Amygdala (tissue), 56 donors: Measurements from ENCODE around the gene SGMS2.

ENCODE experiments used
- DNase-seq, 56 donors: peaks; one replicate each; lab custom pipeline; 2025; lab: John Stamatoyannopoulos, UW

SGMS2 gene

DNA sequence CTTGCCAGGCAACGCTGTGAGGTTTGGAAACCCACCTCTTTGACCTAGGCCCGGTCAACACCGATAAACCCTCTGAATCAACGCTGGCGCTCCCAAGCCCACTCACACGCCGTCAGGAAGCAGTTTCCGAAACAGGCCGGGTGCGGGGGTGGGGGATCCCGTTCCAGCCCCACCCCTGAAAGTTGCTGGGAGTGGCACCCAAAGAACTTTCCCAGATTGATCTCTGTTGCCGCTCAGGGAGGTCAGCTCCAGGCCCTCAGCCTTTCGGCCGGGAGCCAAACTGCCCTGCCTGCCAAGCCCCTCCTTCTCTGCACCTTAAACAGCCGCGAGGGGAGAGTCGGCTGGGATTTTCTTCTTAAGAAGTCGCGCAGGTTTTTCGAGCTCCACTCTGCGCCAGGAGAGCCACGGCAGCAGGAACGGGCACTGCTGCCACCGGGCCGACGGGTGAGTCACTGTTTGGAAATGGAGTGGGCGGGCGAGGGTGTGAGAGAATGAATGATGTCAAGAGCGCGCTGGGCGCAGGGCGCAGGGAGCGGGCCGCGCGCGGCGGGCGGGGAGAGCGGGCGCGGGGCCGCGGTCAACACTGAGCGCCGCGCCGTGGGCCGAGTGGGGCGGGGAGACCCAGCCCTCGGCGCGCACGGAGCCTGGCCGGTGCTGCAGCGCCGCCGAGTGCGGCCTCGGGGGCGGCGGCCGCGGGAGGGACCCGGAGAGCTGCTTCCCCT, at the start of gene SGMS2:
Gene SGMS2, plus strand, starts transcription at position 583 of the 722 bp plus-strand sequence. CDS start 70,622 bp downstream, outside the sequence.
- DNase-seq: peak in 49 of 56 donors; percentile 2 to 75 (median 47)

DNA sequence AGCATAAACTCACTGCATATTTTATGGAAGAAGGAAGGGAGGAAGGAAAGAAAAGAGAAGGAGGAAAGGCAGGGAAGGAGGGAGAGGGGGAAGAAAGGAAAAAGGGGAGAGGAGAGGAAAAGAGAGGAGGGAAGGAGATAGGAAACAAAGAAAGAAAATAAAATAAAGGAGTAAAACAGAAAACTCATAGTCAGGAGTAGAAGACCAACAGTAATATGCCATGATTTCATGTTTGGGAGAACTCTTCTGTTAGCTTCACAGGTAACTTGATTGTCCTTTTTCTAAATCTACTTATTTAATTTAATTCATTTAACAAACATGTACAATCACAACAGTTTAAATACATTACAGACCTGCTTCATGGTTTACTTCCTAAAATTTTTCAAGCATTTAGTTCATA, 46.8 kb upstream of the SGMS2 start:
- no peak for DNase-seq

DNA sequence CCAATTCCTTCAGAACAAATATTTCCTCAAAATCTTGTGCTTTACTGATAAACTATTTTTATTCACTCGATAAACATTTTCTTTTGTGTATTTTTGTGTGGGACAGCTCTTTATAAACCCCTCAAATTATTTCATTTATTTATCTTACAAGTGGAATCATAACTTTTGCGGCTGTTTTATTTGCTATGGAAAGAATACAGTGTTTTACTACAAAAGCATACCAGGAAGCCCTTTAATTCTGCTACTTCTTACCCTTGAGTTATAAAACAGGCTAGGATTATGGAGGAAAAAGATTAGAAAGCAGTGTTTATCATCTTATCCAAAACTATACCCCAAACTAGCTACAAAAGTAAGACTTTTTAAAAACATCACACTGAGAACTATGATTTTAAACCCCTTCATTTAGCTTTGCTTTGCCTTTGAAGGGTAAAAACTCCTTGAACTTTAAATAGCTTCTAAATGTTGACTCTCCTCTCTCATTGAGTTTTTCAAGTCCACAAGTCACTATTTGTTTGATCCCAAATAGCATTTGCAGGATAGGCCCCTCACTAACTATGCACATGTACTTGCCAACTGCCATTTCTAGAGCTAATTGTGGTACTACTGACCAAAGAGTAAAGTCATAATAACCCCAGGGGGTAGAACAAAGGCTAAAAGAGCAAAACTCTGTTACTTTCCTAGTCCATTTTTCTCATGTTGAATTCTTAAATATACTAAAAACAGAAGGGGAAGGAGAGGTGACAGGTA, 45.8 kb upstream of the SGMS2 start:
- no peak for DNase-seq

DNA sequence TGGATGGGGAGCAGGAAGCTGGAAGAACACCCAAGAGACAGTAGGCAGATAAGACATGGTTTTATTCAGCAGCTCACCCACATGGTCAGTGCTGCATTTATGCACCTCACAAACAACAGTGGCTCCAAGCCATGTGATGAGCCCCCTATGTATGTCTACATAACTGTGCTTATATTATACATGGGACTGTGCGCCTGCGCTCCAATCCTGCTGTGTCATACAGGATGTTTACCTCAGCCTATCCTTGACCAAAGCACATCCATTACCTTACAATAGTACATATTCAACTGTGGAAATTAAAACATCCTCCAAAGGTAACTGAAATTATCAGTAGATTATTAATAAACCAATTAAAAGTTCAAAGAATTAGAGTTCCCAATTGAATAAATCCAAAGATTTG, 44.1 kb upstream of the SGMS2 start:
- no peak for DNase-seq

DNA sequence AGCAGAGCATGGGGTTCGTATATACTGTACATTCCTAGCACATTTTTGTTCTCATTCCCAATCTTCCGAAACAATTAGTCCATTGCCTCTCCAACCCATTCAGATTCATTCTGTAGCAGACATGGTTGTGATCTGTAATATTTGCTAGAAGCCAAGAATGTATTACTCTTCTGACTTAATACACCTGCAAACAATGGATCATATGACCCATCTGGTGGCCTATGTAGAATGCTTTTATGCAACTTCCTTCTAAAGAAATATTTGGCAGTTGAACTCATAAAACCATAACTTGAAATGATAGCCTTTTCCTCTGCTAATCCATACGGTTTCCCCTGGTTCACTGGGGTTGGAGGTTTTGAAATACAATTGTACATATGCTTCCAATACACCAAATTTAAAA, 32.8 kb upstream of the SGMS2 start:
- DNase-seq: no peak

DNA sequence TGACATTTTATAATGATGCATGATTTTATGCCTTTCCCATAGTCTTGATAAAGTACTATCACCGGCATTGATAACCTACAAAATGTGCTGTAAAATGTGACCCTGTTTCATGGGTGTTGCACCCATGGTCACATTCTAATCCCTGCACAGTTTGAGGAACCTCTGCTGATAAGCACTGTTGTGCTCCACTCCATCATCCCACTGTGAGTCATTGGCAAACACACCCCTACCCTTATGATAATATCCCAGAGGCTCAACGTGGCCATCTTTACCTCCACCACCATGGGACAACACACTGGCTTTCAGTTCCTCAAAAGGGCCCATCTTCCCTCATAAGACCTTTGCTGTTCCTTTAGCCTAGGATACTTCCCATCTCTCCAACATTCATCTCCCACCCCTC, 32.0 kb upstream of the SGMS2 start:
- DNase-seq: no peak

DNA sequence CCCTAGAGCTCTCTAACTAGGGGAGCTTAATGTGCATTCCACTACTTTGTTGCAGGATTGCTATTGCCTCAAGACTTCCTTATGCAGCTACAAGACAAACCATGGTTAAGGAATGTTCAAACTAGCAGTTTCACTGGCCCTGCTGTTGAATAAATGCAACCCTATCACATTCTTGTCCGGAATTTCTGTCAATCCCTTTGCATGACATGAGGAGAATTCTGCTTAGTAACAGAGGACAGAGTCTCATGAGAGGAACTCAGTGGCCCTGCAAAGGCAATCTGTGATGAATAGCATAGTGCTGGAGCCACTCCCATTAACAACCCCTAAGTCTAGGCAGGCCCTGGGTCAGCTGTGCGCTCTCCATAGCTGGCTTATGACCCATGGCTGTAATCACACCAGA, 30.7 kb upstream of the SGMS2 start:
- no peak for DNase-seq

DNA sequence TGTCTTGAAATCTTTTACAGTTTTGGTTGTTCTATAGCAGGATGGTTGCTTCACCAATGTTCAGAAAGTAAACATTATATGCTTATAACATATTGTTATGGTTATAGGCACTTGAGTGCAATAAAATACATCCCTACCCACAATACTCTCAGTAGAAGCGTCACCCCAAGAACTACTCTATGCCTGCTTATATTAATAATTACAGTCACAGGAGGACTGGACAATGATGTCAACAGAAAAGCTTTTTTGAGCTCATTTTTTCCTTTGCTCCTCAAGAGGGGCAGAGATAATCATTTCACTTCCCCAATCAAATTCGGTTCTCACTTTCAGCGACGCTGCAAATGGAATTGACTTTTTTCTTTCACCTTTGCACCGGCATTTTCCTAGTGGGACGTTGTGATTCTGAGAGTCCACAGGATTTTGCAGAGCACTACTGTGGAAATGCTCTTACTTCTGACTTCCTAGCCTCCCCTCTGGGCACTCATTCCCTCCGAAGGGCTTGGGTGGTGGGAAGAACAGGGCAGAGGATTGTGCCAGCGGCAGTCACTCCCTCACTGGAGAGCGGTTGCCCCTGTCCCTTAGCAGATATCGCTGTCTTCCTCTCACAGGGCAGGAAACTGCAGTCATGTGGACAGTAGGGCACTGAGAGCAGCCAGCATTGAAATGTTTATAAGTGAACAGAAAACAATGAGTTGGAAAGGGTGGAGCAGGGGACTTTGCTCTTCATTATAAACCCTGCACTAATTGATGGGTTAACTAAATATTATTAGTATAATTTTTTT, 24.9 kb upstream of the SGMS2 start:
- peak in 1 of 56 donors; percentile 7 for DNase-seq

DNA sequence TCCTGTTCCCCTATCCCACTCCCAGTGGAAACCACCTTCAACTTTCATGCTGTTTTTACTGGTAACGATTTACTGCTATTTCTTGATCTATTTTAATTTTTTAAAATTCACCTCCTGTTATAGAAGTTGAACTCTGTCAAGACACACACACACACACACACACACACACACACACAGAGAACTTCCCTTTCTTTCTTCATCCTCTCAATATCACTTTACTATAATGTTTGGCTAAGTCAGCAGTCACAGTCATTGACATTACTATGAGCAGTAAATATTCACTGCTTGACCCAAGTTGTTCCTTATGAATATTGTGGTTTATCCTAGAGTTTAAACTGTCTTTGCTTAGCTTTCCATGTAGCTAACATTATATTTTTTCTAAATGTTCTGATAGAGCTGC, 24.0 kb upstream of the SGMS2 start:
- no peak for DNase-seq

DNA sequence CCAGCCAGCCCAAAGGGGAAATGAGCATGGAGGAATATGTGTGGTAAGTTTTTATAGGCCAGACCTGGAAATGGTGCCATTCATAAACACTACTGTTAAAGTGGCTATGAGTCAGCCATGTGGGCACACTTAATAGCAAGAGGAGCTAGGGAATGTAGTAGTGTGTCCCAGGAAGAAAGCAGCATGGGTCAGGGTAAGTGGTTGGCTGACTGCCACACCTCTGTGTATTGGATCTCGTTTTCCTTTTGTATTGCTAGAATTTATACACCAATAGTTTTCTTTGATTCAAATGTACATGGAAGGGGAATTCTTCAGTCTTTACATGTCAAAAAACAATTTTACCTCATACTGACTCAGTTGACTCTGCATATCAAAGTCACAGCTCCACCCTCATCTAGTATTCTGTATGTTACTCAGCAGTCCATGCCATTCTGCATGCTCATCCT, 22.9 kb upstream of the SGMS2 start:
- no peak for DNase-seq

DNA sequence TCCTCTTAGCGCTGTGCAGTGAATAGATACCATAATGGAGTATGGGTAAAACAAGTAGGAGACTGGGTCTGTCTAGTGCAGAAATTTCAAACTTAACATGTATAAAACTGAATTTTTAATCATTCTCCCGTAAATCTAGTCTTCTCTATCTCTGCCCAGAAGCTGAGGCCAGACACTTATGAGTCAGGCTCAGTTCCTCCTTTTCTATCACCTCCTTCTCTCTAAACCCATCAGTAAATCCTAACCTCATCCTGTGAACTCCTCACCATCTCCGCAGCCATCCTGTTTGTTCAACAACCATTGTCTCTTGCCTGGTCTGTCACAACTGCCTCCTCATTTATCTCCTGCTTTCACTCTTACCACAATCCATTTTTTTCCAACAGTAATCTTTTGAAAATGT, 19.8 kb upstream of the SGMS2 start:
- no peak for DNase-seq

DNA sequence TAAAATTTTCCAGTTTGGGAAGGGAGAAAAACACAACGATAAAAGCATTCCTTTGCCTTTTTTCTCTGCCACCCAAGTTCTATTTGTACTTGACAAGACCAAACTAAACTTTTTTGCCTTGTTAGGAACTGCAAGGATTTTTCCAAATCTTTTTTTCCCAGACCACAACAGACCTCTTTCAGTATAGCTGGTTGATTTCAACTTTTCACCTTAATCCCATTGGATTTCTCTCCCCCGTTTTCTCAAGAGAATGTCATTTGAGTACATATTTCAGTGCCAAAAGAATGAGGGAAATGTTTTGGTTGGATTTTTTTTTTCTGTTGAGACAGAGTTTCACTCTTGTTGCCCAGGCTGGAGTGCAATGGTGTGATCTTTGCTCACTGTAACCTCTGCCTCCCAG, 18.5 kb upstream of the SGMS2 start:
- no peak for DNase-seq

DNA sequence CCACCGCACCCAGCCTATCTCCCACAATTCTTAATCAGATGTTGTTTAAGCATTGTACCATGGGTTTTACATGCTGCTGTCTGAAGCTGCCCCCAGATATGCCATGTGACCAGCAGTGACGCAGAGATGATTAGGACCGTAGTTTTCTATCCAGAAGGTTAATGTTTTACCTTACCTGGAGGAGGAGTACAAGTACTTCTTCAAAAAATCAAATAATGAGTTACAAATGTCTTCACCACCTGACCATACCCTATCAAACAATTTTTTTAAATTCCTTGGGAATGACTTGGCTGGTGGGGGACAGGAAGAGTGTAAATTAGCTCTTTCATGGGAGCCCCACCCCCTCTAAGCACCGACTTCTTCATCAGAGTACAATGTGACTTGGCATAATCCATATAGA, 16.2 kb upstream of the SGMS2 start:
- DNase-seq: no peak

DNA sequence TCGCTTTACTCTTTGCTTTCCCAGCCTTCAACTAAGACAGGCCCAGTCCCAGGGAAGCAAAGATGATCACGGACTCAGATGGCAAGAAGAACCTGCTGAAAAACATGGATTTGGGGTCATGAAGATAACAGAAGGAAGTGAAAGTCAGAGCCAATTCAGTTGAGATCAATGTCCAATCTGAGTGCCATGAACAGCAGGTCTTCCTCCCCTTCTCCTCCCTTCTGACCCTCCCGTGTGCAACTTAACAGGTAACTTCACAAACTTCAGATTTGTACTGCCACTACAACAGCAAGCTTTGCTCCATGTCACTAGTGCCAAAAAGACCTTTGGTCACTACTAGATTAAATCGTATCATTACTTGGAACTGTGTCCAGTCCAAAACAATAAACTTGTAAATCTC, 15.5 kb upstream of the SGMS2 start:
- DNase-seq: no peak

DNA sequence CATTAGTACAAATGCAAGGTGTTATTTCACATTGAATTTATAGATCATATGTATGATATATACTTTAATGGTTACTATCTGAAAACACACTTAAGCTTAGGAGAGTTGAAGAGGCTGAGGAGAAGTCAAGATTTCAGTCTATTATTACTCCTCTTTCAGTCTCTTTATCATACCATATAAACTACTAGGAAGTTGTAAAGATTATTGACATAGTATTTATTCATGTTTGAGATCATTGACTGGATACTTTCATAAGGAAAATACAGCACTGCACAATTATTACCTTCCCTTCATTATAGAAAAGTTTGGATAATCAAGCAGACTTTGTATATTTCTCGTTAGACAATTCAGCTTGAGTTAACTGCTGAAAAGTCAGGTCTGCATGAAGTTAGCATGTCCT, 10.0 kb upstream of the SGMS2 start:
- DNase-seq: no peak

DNA sequence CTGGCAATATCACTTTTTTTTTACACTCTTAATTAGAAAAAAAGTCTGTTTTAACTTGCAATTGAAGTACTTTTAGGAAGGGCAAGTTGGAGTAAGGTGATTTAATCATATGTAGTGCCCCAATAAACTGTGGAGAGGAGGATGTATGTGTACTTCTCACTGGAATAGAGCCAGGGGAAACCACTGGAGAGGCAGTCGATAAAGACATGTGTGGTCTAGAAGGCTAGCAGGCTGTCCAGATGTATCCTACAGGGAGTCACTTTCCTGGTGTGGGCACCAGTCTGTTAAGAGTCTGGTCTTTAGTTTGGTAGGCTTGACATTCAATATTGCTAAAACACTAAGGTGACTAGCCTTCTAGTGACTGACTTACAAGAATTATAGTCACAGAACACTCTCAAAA, 9.6 kb upstream of the SGMS2 start:
- no peak for DNase-seq

DNA sequence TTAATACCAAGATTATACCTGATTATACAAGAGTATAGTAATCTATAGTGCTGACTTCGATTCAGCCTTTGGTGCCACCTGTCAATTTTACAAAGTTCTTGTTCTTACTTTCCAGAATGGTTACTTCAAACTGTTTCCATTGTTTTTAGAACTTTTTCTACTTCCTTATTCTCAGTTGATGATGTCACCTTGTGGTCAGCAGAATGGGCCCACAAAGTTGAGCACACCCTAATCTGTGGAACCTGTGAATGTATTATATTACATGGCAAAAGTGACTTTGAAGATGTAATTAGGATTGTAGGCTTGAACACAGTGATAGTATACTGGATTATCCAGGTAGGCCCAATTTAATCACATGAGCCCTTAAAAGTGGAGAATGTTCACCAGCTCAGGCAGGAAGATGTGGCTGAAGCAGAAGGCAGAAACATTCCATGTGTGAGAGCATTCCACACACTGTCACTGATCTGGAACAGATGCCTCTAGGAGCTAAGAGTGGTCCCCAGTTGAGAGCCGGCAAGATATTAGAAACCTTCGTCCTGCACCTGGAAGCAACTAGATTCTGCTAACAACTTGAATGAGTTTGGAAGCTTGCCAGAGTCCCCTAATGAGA, 6.3 kb upstream of the SGMS2 start:
- no peak for DNase-seq

DNA sequence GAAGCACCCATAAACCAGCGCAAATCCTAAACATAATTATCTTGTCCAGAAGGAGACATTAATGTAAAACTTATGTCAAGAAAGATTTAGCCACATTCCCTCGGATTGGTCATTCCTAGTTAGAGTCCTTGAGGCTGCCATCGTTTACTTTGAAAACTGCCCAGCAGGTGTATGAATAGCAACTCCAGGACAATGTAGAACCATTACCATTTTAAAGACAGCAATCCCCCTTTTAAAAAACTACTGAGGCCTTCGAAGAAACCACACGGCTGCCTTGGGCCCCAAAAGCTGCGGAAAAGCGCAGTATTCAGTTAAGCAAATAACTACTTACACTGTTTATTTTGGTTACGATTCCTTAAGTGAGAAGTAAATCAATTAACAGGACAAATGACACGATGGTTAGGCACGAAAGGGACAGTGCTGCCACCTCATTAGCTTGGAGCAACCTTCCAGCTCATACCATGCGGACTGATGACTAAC, 822 bp upstream of the SGMS2 start:
- DNase-seq: peak in 1 of 56 donors; percentile 8

DNA sequence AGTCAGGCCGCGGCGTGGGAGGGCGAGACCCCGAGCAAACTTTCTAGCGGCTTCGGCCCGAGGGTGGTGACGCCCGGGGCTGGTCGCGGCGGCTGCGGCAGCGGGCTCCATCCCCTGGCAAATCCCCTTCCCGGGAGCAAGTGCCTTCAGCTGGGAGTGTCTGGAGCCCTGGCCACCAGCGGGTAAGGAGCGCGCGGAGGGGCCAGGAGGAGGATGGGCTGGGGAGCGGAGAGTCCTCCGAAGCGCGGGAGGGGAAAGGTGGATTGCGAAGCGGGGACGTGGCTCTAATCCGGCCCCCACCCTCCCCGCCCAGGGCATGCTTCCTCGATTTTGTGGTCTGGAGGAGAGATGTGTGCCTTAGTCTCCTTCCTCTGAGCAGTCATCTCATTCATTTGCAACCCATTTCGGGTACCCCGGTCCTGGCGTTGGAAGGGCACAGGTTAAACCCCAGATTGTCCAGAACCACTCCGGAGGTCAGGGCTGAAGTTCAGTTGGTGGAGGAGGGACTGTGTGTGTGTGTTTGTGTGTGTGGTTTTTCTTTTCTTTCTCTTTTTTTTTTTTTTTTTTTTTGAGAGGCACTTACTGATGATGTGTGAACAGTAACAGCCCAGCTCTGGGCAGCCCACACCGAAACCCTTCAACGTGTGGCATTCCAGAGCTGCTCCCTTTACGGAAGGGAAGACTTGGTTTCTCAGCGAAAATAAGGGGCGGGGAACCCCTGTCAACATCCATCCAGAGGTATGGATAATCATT, 516 bp downstream of the SGMS2 start:
- DNase-seq: peak in 25 of 56 donors; percentile 2 to 75 (median 39)

DNA sequence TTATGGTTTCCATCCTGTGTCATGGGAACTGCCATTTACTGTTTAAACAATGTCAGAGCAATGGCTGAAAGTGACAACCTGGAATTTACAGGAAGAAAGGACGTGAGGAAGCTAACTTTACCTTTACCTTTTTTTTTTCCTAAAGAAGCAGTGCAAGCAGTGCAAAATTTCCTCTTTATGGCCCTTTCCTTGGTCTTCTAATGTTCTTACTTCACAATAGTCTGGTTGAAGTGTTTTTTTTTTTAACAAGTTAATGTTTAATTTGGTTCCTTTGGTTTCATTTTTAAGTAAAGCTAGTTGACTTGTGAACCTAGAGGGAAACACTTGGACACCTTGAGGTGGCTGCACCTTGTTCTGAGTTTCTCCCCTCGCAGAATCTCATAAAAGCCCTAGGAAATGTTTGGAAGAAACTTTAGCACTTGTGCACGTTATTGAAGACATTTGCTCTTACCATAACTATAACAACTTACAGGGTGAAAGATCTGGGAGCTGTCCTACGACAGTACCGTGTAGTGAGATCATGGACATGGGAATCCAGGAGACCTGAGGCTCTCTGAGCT, 1.8 kb downstream of the SGMS2 start:
- no peak for DNase-seq
